Adipocyte (in vitro differentiated cells): ENCODE results near the gene LRRC45.

Source experiments
- DNase-seq: peaks from one replicate; pipeline ENCODE4 v3.0.0-alpha.2; 2015; ENCODE audit warnings: low read depth
- H3K27me3 ChIP-seq: replicated peaks from 2 replicates; pipeline ENCODE4 v1.7.0; 2013; ENCODE audit warnings: mild to moderate bottlenecking, low read length, moderate library complexity; ENCODE audit not compliant: control insufficient read depth, insufficient read depth
- H3K36me3 ChIP-seq: 2 replicates; pipeline ENCODE4 v1.7.0; 2013; ENCODE audit warnings: low read length, mild to moderate bottlenecking, moderate library complexity; ENCODE audit not compliant: control insufficient read depth, insufficient read depth, severe bottlenecking
- H3K4me1 ChIP-seq: 2 replicates; pipeline ENCODE4 v1.7.0; 2013; ENCODE audit warnings: mild to moderate bottlenecking, low read length, moderate library complexity; ENCODE audit not compliant: control insufficient read depth, insufficient read depth
- H3K4me3 ChIP-seq: 2 replicates; pipeline ENCODE4 v1.7.0; 2013; ENCODE audit warnings: mild to moderate bottlenecking, low read length, moderate library complexity
- H3K9ac ChIP-seq: 2 replicates; pipeline ENCODE4 v1.7.0; 2013; ENCODE audit warnings: mild to moderate bottlenecking, low read length, moderate library complexity
- H3K9me3 ChIP-seq: 2 replicates; pipeline ENCODE4 v1.7.0; 2013; ENCODE audit warnings: mild to moderate bottlenecking, low read length, moderate library complexity; ENCODE audit not compliant: control insufficient read depth

The LRRC45 gene

GRCh38 chr17:82052638-82053059, 29.5 kb downstream of the LRRC45 start:
- Histone ChIP-seq H3K36me3 (peaks cover 46% of the 10 kb centered on the region), H3K27me3 (no peaks in the 10 kb centered on the region), H3K9me3 (no peaks in the 10 kb centered on the region), H3K9ac (peak overlapping the region; percentile 94), H3K4me1 (peaks cover 18% of the 10 kb centered on the region), H3K4me3 (peak overlapping the region; percentile 91)
- DNase-seq: peak; percentile 21

- no peaks in the 10 kb centered on the region for H3K27me3 ChIP-seq
- H3K9me3 ChIP-seq: no peaks in the 10 kb centered on the region
- H3K4me1 ChIP-seq: peaks cover 18% of the 10 kb centered on the region
- H3K9ac ChIP-seq: peak overlapping the region; percentile 94
- H3K4me3 ChIP-seq: peak overlapping the region; percentile 91
- peaks cover 47% of the 10 kb centered on the region for H3K36me3 ChIP-seq
- DNase-seq: no peak
Measured at GRCh38 chr17:82053130-82053529, 30.0 kb downstream of the LRRC45 start.

GRCh38 chr17:82053556-82054263, 30.6 kb downstream of the LRRC45 start:
- DNase-seq: no peak
- no peaks in the 10 kb centered on the region for H3K9me3 ChIP-seq
- H3K4me3 ChIP-seq: peak overlapping the region; percentile 91
- peaks cover 18% of the 10 kb centered on the region for H3K4me1 ChIP-seq
- peaks cover 52% of the 10 kb centered on the region for H3K36me3 ChIP-seq
- no peaks in the 10 kb centered on the region for H3K27me3 ChIP-seq
- peak overlapping the region; percentile 94 for H3K9ac ChIP-seq

DNA sequence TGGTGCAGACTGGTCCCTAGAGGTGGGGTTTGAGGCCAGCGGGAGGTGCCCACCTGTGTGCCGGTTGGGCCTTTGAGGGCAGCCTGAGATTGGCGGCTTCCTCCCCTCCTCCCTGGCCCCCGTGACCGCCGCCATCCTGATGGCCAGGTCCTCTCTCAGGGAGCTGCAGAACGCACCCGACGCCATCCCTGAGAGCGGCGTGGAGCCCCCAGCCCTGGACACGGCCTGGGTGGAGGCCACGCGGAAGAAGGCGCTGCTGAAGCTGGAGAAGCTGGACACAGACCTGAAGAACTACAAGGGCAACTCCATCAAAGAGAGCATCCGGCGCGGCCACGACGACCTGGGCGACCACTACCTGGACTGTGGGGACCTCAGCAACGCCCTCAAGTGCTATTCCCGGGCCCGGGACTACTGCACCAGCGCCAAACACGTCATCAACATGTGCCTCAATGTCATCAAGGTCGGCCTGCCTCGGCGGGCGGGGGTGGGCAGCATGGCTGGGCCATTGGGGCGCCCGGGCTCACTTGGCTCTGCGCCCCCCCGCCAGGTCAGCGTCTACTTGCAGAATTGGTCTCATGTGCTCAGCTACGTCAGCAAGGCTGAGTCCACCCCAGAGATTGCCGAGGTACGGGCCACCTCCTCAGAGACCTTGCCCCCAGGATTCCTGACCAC, 31.4 kb downstream of the LRRC45 start:
- no peak for DNase-seq
- H3K27me3 ChIP-seq: no peaks in the 10 kb centered on the region
- H3K36me3 ChIP-seq: peaks cover 55% of the 10 kb centered on the region
- peak overlapping the region; percentile 25 for H3K9ac ChIP-seq
- no peak overlapping the region for H3K4me3 ChIP-seq
- no peaks in the 10 kb centered on the region for H3K9me3 ChIP-seq
- H3K4me1 ChIP-seq: peaks cover 18% of the 10 kb centered on the region

DNA sequence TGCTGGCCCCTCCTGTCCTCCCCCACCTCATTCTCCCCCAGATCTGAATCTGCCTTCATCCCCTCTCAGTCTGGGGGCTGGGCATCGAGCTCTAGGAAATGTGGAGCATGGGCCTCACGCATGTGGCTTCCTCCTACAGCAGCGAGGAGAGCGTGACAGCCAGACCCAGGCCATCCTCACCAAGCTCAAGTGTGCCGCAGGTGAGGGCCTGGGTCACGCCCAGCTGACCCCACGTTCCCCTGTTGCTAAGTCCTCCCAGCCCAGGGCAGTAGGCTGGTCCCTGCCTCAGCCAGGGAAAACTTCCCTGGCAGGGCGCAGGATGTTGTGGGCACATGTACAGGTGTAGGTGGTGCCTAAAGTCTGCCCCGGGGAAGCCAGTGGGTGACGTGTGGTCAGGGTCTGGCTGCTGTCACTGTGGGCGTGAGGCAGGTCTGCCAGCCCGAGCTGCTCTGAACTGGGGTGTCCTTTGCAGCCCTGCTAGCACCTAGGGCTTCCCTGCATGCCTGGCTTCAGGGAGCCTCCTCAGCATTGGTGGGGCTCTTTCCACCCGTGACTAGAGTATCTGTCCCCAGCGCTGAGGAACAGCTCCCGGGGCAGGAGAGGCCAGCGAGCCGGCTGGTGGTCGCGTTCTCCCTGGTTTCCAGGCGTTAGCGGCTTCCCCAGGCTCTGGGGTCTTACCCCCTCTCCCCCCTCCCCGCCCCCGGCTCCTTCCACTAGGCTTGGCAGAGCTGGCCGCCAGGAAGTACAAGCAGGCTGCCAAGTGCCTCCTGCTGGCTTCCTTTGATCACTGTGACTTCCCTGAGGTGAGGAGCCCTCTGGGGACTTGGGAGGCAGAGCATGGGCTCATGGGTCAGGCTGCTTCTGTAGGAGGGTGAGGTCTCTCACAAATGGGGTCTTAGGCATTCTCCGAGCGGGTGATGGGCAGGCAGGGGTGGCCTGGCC, 32.2 kb downstream of the LRRC45 start:
- Histone ChIP-seq H3K4me3 (no peak overlapping the region), H3K27me3 (no peaks in the 10 kb centered on the region), H3K4me1 (peaks cover 15% of the 10 kb centered on the region), H3K9me3 (no peaks in the 10 kb centered on the region), H3K36me3 (peaks cover 63% of the 10 kb centered on the region), H3K9ac (no peak overlapping the region)
- DNase-seq: no peak

DNA sequence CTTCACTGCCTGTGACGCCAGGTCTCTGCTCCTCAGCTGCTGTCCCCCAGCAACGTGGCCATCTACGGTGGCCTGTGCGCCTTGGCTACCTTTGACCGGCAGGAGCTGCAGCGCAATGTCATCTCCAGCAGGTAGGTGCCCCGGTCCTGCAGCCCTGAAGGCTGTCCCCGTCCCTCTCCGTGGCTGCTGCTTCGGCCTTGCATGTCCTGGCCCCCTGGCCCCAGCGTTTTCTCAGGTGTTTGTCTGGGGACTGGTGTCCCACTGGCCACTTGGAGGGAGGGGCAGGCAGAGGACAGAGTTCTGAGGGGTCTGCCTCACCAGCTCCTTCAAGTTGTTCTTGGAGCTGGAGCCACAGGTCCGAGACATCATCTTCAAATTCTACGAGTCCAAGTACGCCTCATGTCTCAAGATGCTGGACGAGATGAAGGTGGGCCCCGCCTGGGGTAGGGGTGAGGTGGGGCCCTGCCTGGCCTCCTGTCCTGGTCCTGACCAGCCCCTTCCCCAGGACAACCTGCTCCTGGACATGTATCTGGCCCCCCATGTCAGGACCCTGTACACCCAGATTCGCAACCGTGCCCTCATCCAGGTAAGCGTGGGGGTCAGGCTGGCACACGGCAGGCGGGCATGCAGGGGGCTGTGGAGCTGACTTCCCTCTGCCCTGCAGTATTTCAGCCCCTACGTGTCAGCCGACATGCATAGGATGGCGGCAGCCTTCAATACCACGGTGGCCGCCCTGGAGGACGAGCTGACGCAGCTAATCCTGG, 33.0 kb downstream of the LRRC45 start:
- Histone ChIP-seq H3K4me3 (no peak overlapping the region), H3K36me3 (peaks cover 72% of the 10 kb centered on the region), H3K9me3 (no peaks in the 10 kb centered on the region), H3K27me3 (no peaks in the 10 kb centered on the region), H3K4me1 (peaks cover 9% of the 10 kb centered on the region), H3K9ac (no peak overlapping the region)
- DNase-seq: no peak

GRCh38 chr17:82056729-82057621, 33.9 kb downstream of the LRRC45 start:
- no peak for DNase-seq
- H3K4me1 ChIP-seq: peaks cover 9% of the 10 kb centered on the region
- peaks cover 78% of the 10 kb centered on the region for H3K36me3 ChIP-seq
- no peaks in the 10 kb centered on the region for H3K9me3 ChIP-seq
- H3K4me3 ChIP-seq: no peak overlapping the region
- H3K27me3 ChIP-seq: no peaks in the 10 kb centered on the region
- no peak overlapping the region for H3K9ac ChIP-seq

DNA sequence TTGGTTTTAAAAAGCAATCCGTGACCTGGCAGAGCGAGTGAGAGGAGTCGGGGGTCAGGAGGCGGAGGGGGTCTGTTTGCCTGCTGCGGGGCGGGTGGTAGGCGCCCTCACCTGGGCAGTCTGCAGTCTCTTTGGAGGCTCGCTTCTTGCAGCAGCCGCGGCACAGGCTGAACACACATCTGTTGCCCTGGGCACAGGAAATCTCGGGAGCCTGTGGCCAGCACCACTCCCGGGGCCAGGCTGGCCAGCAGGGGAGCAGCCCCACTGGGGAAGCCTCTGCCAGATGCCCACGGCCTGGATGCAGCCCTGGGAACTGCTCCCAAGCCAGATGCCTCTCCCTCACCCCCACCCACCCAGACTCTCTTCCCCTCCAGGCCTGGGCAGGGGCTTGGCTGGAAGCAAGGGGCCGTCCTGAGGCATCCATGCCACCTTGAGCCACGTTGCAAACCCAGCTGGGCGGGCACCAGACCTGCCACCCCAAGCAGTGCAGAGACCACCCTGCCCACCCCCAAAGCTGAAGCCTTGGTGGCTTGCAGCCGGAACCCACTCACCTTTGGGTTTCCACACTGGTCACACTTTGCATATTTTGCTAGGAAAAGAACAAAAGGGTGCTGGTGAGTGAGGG, 35.2 kb downstream of the LRRC45 start:
- Histone ChIP-seq H3K27me3 (no peaks in the 10 kb centered on the region), H3K4me1 (peaks cover 4% of the 10 kb centered on the region), H3K9ac (no peak overlapping the region), H3K4me3 (no peak overlapping the region), H3K36me3 (peaks cover 91% of the 10 kb centered on the region), H3K9me3 (no peaks in the 10 kb centered on the region)
- no peak for DNase-seq

GRCh38 chr17:82058855-82059249, 35.7 kb downstream of the LRRC45 start:
- peaks cover 5% of the 10 kb centered on the region for H3K4me1 ChIP-seq
- H3K9me3 ChIP-seq: no peaks in the 10 kb centered on the region
- H3K9ac ChIP-seq: no peak overlapping the region
- no peak overlapping the region for H3K4me3 ChIP-seq
- no peak for DNase-seq
- no peaks in the 10 kb centered on the region for H3K27me3 ChIP-seq
- H3K36me3 ChIP-seq: peaks cover 93% of the 10 kb centered on the region
